ENCODE data around the gene INPP5J. TPM values are rescaled to one million over a fixed set of nuclear protein-coding genes. Genes with fewer than 3 reads are reported as not detected.

The INPP5J gene
- total and polyA plus RNA-seq, 2 of the 13 experiments (the other 11 are each of a cell fraction or from before 2014, with no cell fraction given), result 0.24 to 1.1 TPM

- TF ChIP-seq ASH2L (IDR thresholded peaks at IDR 0.05; ENCODE audit: insufficient read length, low read depth, low read length) (no peak), ATF2 (CRISPR knock-in tag; IDR thresholded peaks at IDR 0.05) (0 out of 2 replicates have a peak, but pooled peaks have one; percentile 46), SOX13 (IDR thresholded peaks at IDR 0.05) (no peak), SOX13 (CRISPR knock-in tag; conservative IDR thresholded peaks at IDR 0.05 in 1 of 2, IDR thresholded peaks at IDR 0.05 in 1 of 2) (no peak), CREB1 (IDR thresholded peaks at IDR 0.05) (0 out of 2 replicates have a peak, but pooled peaks have one; percentile 45), CREB1 (CRISPR knock-in tag; IDR thresholded peaks at IDR 0.05) (no peak), RFX5 (IDR thresholded peaks at IDR 0.05; ENCODE audit: low read depth, low read length) (peak; percentile 72), FOXK1 (CRISPR knock-in tag; IDR thresholded peaks at IDR 0.05; ENCODE audit: borderline replicate concordance, low read depth) (no peak), POLR2G (IDR thresholded peaks at IDR 0.05; ENCODE audit: low read depth, low read length) (peak; percentile 29; the same call in 1 of the 2 replicates), ZNF350 (CRISPR knock-in tag; IDR thresholded peaks at IDR 0.05; ENCODE audit: borderline replicate concordance, low read depth) (peak; percentile 18; the same call in 1 of the 2 replicates), ZNF639 (CRISPR knock-in tag; conservative IDR thresholded peaks at IDR 0.05) (no peak), ZBTB46 (CRISPR knock-in tag; IDR thresholded peaks at IDR 0.05; ENCODE audit: borderline replicate concordance) (no peak), ZNF740 (CRISPR knock-in tag; IDR thresholded peaks at IDR 0.05) (0 out of 2 replicates have a peak, but pooled peaks have one; percentile 22), ZNF687 (CRISPR knock-in tag; IDR thresholded peaks at IDR 0.05) (peak; percentile 43; the same call in 1 of the 2 replicates)
Measured at GRCh38 chr22:31122532-31123291, at the start of gene INPP5J (continued).
